Prostate gland (tissue), 2 donors: ENCODE measurements around the gene STARD3NL. TPM values are rescaled to one million over a fixed set of nuclear protein-coding genes. Genes with fewer than 3 reads are reported as not detected.

Source experiments
- DNase-seq: peaks from one replicate; pipeline ENCODE4 v3.0.0-alpha.2; 2019; ENCODE audit warnings: low spot score
- H3K27ac ChIP-seq, 2 donors: fragments of 200-600 bp; sonication (generic); 2 replicates each; pipeline ENCODE4 v1.5.1; 2017 to 2019
- H3K27me3 ChIP-seq: fragments of 200-600 bp; sonication (generic); replicated peaks from 2 replicates; pipeline ENCODE4 v1.5.1; 2019; ENCODE audit not compliant: insufficient read depth
- H3K36me3 ChIP-seq, 2 donors: fragments of 200-600 bp; sonication (generic); 1 replicate in 1 of 2; 2 replicates in 1 of 2; pipeline versions ENCODE4 v1.5.1 to v1.8.1; 2017 to 2019
- H3K4me1 ChIP-seq: fragments of 200-600 bp; sonication (generic); replicated peaks from 2 replicates; pipeline ENCODE4 v1.5.1; 2019
- H3K4me3 ChIP-seq, 2 donors: fragments of 200-600 bp; sonication (generic); 2 replicates each; pipeline ENCODE4 v1.5.1; 2017 to 2019
- H3K9me3 ChIP-seq: fragments of 200-600 bp; sonication (generic); 2 replicates; pipeline ENCODE4 v1.5.1; 2017
- CTCF ChIP-seq, 4 experiments: fragments of 200-600 bp in 2 of 4; fragments of 450-650 bp in 2 of 4; sonication (generic) in 2 of 4; IDR thresholded peaks; 1 replicate in 3 of 4; 2 replicates in 1 of 4; pipeline ENCODE4 v1.5.1; 2016 to 2019; ENCODE audit warnings: antibody characterized with exemption in 4 of 4, mild to moderate bottlenecking in 2 of 4, moderate library complexity in 2 of 4
- POLR2A ChIP-seq: fragments of 450-650 bp; IDR thresholded peaks from one replicate; pipeline ENCODE4 v1.6.1; 2016; ENCODE audit warnings: antibody characterized with exemption, mild to moderate bottlenecking
- POLR2AphosphoS5 ChIP-seq: sonication (generic); formaldehyde crosslinking; IDR thresholded peaks from one replicate; pipeline ENCODE4 v1.6.1; 2017; ENCODE audit warnings: antibody characterized with exemption
- WGBS: methylation state at CpG from one replicate; pipeline ENCODE4 v1.1.5; 2018; 5-methylcytosine and 5-hydroxymethylcytosine counted together
- intact Hi-C: fragments of 100-400 bp; cut with DNase I; formaldehyde crosslinking; loops from one replicate; pipeline ENCODE4 v1.14.2; 2022
- total RNA-seq, 2 donors: library from RNA; depleted of rRNA; stranded (reverse); fragments of >200 nt; gene quantifications; one replicate each; pipeline ENCODE4 v1.1.0, GENCODE V29; 2016

Gene STARD3NL
- total RNA-seq, 2 donors from 2014 or later: 49.0 to 78.3 TPM

GRCh38 chr7:38142736-38143135, 35.3 kb upstream of the STARD3NL start:
- Histone ChIP-seq H3K36me3 (no peaks in the 10 kb centered on the region), H3K4me3 (no peak overlapping the region), H3K4me1 (no peaks in the 10 kb centered on the region), H3K9me3 (no peaks in the 10 kb centered on the region), H3K27ac (no peak overlapping the region), H3K27me3 (no peaks in the 10 kb centered on the region)
- 70% methylated on average over 3 of the region's 3 CpGs for WGBS
- DNase-seq: no peak
- TF ChIP-seq POLR2AphosphoS5 (no peak), POLR2A (no peak), CTCF (IDR thresholded peaks at IDR 0.05) (no peak)
- intact Hi-C loops: no loop called here

DNA sequence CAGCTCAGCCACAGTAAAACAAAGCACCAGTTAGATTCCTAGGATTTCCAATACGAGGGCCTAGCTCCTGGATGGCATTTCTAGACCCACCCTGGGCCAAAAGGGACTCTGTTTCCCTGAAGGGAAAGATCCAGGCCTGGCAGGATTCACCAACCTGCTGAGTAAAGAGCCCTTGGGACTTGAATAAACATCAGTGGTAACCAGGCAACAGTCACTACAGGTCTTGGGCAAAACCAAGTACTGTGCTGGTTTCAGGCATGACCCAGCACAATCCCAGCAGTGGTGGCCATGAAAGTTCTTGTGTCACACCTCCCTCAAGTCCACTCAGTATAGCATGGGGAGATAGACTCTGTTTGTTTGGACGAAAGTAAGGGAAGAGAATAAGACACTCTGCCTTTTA, 31.0 kb upstream of the STARD3NL start:
- Histone ChIP-seq H3K4me1 (no peaks in the 10 kb centered on the region), H3K4me3 (no peak overlapping the region), H3K27ac (no peak overlapping the region), H3K27me3 (no peaks in the 10 kb centered on the region), H3K9me3 (no peaks in the 10 kb centered on the region), H3K36me3 (no peaks in the 10 kb centered on the region)
- 75% methylated on average over 2 of the region's 2 CpGs for WGBS
- intact Hi-C loops: no loop called here
- no peak for TF ChIP-seq CTCF (IDR thresholded peaks at IDR 0.05)
- TF ChIP-seq POLR2A: no peak
- TF ChIP-seq POLR2AphosphoS5: no peak
- no peak for DNase-seq

GRCh38 chr7:38151556-38151955, 26.5 kb upstream of the STARD3NL start:
- 88% methylated on average over 2 of the region's 2 CpGs for WGBS
- Histone ChIP-seq H3K4me1 (no peaks in the 10 kb centered on the region), H3K9me3 (no peaks in the 10 kb centered on the region), H3K27ac (no peak overlapping the region), H3K4me3 (no peak overlapping the region), H3K36me3 (no peaks in the 10 kb centered on the region), H3K27me3 (no peaks in the 10 kb centered on the region)
- TF ChIP-seq CTCF (IDR thresholded peaks at IDR 0.05): no peak
- TF ChIP-seq POLR2A: no peak
- TF ChIP-seq POLR2AphosphoS5: no peak
- intact Hi-C loops: no loop called here
- no peak for DNase-seq

GRCh38 chr7:38153515-38153914, 24.5 kb upstream of the STARD3NL start:
- Histone ChIP-seq H3K9me3 (no peaks in the 10 kb centered on the region), H3K27me3 (no peaks in the 10 kb centered on the region), H3K27ac (no peak overlapping the region), H3K36me3 (no peaks in the 10 kb centered on the region), H3K4me1 (no peaks in the 10 kb centered on the region), H3K4me3 (no peak overlapping the region)
- 59% methylated on average over 1 of the region's 1 CpG for WGBS
- DNase-seq: no peak
- no peak for TF ChIP-seq CTCF (IDR thresholded peaks at IDR 0.05)
- no peak for TF ChIP-seq POLR2A
- TF ChIP-seq POLR2AphosphoS5: no peak
- intact Hi-C loops: no loop called here

DNA sequence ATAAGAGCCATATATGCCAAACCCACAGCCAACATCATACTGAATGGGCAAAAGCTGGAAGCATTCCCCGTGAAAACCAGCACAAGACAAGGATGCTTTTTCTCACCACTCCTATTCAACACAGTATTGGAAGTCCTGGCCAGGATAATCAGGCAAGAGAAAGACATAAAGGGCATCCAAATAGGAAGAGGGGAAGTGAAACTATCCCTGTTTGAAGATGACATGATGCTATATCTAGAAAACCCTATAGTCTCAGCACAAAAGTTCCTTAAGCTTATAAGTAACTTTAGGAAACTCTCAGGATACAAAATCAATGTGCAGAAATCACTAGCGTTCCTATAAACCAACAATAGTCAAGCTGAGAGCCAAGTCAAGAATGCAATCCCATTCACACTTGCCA, 23.8 kb upstream of the STARD3NL start:
- H3K27me3 ChIP-seq: no peaks in the 10 kb centered on the region
- DNase-seq: no peak
- WGBS: 88% methylated on average over 2 of the region's 2 CpGs
- no peaks in the 10 kb centered on the region for H3K9me3 ChIP-seq
- no peaks in the 10 kb centered on the region for H3K36me3 ChIP-seq
- H3K27ac ChIP-seq: no peak overlapping the region
- no peaks in the 10 kb centered on the region for H3K4me1 ChIP-seq
- no peak for TF ChIP-seq CTCF (IDR thresholded peaks at IDR 0.05)
- no peak for TF ChIP-seq POLR2A
- no peak for TF ChIP-seq POLR2AphosphoS5
- H3K4me3 ChIP-seq: no peak overlapping the region
- intact Hi-C loops: no loop called here
